ENCODE results near the gene ATG9A. TPM values are rescaled to one million over a fixed set of nuclear protein-coding genes. Genes with fewer than 3 reads are reported as not detected.

The ATG9A gene
- total and polyA plus RNA-seq, 9 of the 15 experiments (the other 6 are each of a cell fraction or from before 2014, with no cell fraction given): 0.25 to 65.6 (median 23.4) TPM

DNA sequence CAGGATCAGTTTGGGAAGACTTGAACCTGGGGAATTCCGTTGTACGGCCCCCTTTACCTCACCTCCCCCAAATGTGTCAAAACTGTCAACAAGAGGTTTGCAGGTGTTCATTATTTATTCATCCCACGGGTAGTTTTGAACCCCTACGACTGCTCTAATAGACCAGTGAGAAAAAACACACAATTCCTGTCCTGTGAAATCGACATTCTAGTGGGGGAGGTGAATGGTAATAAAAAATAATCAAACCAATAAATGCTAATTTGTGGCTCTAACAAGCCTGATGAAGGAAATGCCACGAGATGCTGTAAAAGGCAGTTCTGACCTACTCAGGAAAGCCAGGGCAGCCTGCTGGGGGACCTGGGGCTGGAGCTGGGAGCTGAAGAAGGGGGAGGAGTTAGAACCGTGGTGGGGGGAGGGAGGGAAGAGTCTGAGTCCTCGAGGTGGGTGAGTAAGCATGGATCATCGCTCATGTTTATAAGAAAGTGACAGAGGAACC, 49.3 kb upstream of the ATG9A start:
- Histone ChIP-seq H3K36me3 (ENCODE audit: control insufficient read depth, insufficient read depth, low read length) (no peaks in the 10 kb centered on the region), H3K9ac (ENCODE audit: insufficient read depth in 1 of 2, low read depth in 2 of 2, low read length in 2 of 2) (peak overlapping the region; percentile 80 to 84), H3K9me3 (replicated peaks; ENCODE audit: control insufficient read depth, insufficient read depth, low read depth, low read length) (no peaks in the 10 kb centered on the region), H3K4me3 (peak overlapping the region; percentile 32), H3K27me3 (ENCODE audit: control insufficient read depth in 2 of 2, insufficient read depth in 2 of 2, low read length in 2 of 2) (no peaks in the 10 kb centered on the region), H3K27ac (ENCODE audit: extremely low read depth, low read depth, low read length) (peak overlapping the region; percentile 87), H2AFZ (ENCODE audit: low read depth, low read length) (peak overlapping the region; percentile 96), H3K4me1 (replicated peaks in 1 of 2; ENCODE audit: control insufficient read depth in 2 of 2, insufficient read depth in 2 of 2, low read length in 2 of 2) (peaks cover 42 to 59% of the 10 kb centered on the region in 2 experiments), H3K79me2 (ENCODE audit: control insufficient read depth, insufficient read depth, low read length) (no peaks in the 10 kb centered on the region), H3K4me2 (ENCODE audit: insufficient read depth, low read length) (peak overlapping the region; percentile 74), H4K20me1 (replicated peaks; ENCODE audit: control insufficient read depth, insufficient read depth, low read length) (no peaks in the 10 kb centered on the region), H3K9me1 (ENCODE audit: control insufficient read depth, insufficient read depth, low read length) (peaks cover 5% of the 10 kb centered on the region)
- in situ Hi-C loops (cut with MboI) (no loop called here), intact Hi-C loops (cut with micrococcal nuclease) (loop anchor here (1.0 to 5.0 kb wide), 6 partner anchors 16 to 319 kb away; partner anchors contain the start of genes ABCB6, NHEJ1, STK11IP and TUBA4A)
- FAIRE-seq (no peak), ATAC-seq (no peak), DNase-seq (ENCODE audit: extremely low read depth in 1 of 4, low spot score in 3 of 4) (no peak)
- 6% methylated on average over 7 of the region's 9 CpGs for WGBS (ENCODE audit: insufficient coverage, low coverage, missing lambda C conversion rate)
- CTCF ChIA-PET (ENCODE audit: low intra/inter-chr PET ratio): interaction anchor here (4.3 kb wide), 1 partner anchor 17 kb away, joined by 28 read pairs; no protein-coding TSS in a partner anchor
- BruUV-seq (replicated peaks): no TSS peak
- POLR2A ChIA-PET: interaction anchor here (0.6 to 1.6 kb wide), 13 partner anchors 10 to 145 kb away, joined by 3 to 8 read pairs (median 5); partner anchors contain the start of genes CNPPD1, DNPEP, GLB1L and STK16
- TF ChIP-seq FOS (IDR thresholded peaks at IDR 0.05; ENCODE audit: extremely low read depth, insufficient read length): no peak
- peak; percentile 37; the same call in 1 of the 2 replicates for TF ChIP-seq NFE2 (IDR thresholded peaks at IDR 0.05; ENCODE audit: low read depth)
- TF ChIP-seq RFX7 (CRISPR knock-in tag; IDR thresholded peaks at IDR 0.05): no peak
- no peak for TF ChIP-seq HOXB6 (CRISPR knock-in tag; IDR thresholded peaks at IDR 0.05; ENCODE audit: borderline replicate concordance)
- peak in 1 of 2 experiments; percentile 30 for TF ChIP-seq AFF1 (IDR thresholded peaks at IDR 0.05; ENCODE audit: low read depth in 1 of 2, partially characterized antibody in 2 of 2)
- TF ChIP-seq, protein P1, sequence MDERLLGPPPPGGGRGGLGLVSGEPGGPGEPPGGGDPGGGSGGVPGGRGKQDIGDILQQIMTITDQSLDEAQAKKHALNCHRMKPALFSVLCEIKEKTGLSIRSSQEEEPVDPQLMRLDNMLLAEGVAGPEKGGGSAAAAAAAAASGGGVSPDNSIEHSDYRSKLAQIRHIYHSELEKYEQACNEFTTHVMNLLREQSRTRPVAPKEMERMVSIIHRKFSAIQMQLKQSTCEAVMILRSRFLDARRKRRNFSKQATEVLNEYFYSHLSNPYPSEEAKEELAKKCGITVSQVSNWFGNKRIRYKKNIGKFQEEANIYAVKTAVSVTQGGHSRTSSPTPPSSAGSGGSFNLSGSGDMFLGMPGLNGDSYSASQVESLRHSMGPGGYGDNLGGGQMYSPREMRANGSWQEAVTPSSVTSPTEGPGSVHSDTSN (CRISPR knock-in tag; IDR thresholded peaks at IDR 0.05; ENCODE audit: low read depth): no peak
- TF ChIP-seq, protein P1 (tag; conservative IDR thresholded peaks at IDR 0.05; ENCODE audit: low read depth): peak; percentile 77
- TF ChIP-seq NR0B1 (IDR thresholded peaks at IDR 0.05; ENCODE audit: partially characterized antibody): no peak
- TF ChIP-seq RAD21 (CRISPR knock-in tag; conservative IDR thresholded peaks at IDR 0.05 in 1 of 2, IDR thresholded peaks at IDR 0.05 in 1 of 2): 0 out of 4 replicates have a peak, but pooled peaks of 1 of the 2 experiments have one; percentile 12
- TF ChIP-seq SMARCE1 (IDR thresholded peaks at IDR 0.05): peak; percentile 10; the same call in 1 of the 2 replicates
- no peak for TF ChIP-seq ZZZ3 (IDR thresholded peaks at IDR 0.05)
